TTC549 (cell line): ENCODE data around the gene XAGE1A.
"Not testable (repeated sequence)": the region's sequence is repeated elsewhere in the genome, so short reads cannot be mapped to it uniquely, and the experiment has no call there.

ENCODE experiments used
- FAIRE-seq: peaks from 2 replicates; lab custom pipeline; 2012; peaks lifted over from hg19 to GRCh38; lab: Jason Lieb, UNC

Gene XAGE1A, protein sequence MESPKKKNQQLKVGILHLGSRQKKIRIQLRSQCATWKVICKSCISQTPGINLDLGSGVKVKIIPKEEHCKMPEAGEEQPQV

DNA sequence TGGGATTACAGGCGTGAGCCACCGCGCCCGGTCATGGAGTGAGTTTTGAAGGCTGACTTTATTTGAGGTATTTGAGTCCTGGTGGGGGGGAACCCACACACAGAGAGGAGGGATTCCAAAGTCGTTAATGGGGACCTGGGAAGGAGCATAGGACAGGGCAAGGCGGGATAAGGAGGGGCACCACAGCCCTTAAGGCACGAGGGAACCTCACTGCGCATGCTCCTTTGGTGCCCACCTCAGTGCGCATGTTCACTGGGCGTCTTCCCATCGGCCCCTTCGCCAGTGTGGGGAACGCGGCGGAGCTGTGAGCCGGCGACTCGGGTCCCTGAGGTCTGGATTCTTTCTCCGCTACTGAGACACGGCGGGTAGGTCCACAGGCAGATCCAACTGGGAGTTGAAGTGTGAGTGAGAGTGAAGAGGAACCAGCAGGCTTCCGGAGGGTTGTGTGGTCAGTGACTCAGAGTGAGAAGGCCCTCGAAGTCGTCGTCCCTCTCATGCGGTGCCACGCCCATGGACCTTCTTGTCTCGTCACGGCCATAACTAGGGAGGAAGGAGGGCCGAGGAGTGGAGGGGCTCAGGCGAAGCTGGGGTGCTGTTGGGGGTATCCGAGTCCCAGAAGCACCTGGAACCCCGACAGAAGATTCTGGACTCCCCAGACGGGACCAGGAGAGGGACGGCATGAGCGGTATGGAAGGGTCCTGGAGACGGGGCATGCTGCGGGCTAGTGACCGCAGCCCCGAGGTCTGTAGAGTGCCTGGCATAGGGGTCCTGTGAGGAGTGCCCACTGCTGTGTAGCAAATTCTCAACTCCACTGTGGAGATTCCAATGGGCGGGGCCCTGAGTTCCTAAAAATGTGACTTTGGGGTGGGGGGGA, at the start of gene XAGE1A:
Gene XAGE1A, plus strand, starts transcription at position 264 of the 874 bp plus-strand sequence. CDS start 1,554 bp downstream, outside the sequence.
- FAIRE-seq = not testable (repeated sequence)

DNA sequence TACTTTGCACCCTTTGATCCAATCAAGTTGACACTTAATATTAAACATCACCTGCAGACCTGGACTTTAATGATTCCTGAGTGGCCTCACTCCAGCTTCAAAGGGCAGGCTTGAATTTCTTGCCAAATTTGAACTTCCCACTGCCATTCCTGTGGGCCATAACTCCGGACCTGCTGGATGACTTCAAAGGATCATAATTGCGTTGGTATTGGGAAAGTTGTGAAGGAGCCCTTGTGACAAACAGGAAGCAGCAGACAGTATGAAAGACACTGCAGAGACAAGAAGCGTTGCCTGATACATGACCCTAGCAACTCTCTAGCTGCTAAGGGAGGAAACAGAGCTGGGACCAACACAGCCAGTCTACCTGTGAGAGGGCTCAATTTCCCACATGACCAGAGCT, 43.6 kb upstream of the XAGE1A start:
- FAIRE-seq = not testable (repeated sequence)

DNA sequence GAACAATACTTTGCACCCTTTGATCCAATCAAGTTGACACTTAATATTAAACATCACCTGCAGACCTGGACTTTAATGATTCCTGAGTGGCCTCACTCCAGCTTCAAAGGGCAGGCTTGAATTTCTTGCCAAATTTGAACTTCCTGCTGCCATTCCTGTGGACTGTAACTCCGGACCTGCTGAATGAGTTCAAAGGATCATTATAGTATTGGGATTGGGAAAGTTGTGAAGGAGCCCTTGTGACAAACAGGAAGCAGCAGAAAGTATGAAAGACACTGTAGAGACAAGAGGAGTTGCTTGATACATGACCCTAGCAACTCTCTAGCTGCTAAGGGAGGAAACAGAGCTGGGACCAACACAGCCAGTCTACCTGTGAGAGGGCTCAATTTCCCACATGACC, 24.3 kb upstream of the XAGE1A start:
- FAIRE-seq = not testable (repeated sequence)

DNA sequence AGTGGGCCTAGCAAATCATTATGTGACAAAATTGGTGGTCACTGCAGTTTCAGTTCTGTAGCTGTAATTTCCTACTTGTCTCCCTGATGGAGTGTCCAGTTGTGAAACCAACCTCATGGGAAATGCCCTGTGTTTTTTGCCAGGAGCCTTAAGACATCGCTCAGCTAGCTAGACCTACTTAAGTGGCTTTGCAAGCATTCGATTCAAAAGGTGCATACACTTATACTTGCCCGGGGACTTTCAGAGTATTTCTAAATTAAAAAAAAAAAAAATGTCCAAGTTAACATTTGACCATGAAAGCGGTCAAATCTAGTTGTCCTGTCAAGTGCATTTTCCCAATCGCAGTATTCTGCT, 788 bp downstream of the XAGE1A start:
- FAIRE-seq = not testable (repeated sequence)

DNA sequence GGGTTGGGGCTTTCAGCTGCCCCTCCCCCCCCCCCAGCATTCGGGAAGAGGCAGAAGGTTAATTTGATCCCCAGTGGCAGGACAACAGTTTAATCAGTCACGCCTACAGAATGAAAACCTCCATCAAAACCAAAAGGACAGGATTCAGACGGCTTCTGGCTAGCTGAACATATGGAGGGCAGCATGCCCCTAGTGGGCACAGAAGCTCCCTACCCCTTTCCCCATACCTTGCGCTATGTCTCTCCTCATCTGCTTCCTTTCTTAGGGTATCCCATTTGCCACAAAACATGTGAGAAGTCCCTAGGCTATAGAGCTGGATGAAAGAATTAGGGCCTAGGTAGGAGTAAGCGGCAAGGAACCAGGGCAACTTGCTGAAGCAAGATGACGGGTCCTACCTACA, 5.8 kb downstream of the XAGE1A start:
- FAIRE-seq = not testable (repeated sequence)

DNA sequence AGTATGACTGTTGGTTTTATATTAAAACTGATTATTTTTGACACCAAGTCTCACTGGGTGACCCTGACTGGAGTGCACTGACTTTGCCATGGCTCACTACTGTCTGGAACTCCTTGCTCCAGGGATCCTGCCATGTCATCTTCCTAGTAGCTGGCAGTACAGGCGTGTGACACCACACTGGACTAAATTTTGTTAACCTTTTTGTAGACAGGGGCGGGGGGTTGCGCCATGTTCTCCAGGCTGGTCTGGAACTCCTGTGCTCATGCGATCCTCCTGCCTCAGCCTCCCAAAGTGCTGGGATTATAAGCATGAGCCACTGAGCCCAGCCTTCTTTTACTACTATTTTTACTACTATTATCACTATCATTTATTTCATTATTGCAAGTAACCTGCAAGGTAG, 8.9 kb downstream of the XAGE1A start:
- FAIRE-seq = no peak

DNA sequence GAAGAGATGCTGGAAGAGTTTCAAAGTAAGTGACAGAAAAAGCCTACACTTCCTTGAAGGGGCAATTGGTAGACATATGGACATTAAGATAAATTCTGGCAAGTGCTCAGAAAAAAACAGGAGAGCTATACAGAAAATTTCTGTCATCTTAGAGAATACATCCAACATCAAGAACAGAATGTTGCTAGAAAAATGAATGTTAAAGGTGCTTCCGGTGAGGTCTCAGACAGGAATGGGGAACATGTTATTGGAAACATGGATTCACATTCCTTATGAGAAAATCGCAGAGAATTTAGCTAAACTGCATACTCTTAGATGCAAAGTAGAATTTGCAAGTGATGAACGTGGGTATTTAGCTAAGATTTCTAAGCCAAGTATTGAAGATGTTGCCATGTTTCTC, 11.7 kb downstream of the XAGE1A start:
- no peak for FAIRE-seq

DNA sequence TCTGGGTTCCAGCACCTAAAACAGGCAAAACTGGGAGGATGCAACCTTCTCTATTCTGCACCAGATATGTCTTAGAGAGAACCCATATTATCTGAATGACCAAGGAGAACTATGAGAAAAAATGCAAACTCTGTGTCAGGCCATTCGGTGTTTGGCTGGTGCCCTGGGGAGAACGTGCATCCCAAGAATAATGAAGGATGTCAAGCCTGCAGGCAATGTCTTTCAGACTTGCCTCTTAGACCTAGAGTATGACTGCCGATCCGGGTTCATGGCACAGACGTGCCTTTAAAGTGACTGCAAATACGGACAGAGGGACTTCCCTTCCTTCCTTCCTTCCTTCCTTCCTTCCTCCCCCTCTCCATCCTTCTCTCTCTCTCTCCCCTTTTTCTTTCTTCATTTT, 14.3 kb downstream of the XAGE1A start:
- no peak for FAIRE-seq

DNA sequence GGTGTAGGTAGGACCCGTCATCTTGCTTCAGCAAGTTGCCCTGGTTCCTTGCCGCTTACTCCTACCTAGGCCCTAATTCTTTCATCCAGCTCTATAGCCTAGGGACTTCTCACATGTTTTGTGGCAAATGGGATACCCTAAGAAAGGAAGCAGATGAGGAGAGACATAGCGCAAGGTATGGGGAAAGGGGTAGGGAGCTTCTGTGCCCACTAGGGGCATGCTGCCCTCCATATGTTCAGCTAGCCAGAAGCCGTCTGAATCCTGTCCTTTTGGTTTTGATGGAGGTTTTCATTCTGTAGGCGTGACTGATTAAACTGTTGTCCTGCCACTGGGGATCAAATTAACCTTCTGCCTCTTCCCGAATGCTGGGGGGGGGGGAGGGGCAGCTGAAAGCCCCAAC, 15.5 kb downstream of the XAGE1A start:
- not testable (repeated sequence) for FAIRE-seq

DNA sequence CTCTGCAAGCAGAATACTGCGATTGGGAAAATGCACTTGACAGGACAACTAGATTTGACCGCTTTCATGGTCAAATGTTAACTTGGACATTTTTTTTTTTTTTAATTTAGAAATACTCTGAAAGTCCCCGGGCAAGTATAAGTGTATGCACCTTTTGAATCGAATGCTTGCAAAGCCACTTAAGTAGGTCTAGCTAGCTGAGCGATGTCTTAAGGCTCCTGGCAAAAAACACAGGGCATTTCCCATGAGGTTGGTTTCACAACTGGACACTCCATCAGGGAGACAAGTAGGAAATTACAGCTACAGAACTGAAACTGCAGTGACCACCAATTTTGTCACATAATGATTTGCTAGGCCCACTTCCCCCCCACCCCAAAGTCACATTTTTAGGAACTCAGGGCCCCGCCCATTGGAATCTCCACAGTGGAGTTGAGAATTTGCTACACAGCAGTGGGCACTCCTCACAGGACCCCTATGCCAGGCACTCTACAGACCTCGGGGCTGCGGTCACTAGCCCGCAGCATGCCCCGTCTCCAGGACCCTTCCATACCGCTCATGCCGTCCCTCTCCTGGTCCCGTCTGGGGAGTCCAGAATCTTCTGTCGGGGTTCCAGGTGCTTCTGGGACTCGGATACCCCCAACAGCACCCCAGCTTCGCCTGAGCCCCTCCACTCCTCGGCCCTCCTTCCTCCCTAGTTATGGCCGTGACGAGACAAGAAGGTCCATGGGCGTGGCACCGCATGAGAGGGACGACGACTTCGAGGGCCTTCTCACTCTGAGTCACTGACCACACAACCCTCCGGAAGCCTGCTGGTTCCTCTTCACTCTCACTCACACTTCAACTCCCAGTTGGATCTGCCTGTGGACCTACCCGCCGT, 20.7 kb downstream of the XAGE1A start:
- FAIRE-seq = not testable (repeated sequence)

DNA sequence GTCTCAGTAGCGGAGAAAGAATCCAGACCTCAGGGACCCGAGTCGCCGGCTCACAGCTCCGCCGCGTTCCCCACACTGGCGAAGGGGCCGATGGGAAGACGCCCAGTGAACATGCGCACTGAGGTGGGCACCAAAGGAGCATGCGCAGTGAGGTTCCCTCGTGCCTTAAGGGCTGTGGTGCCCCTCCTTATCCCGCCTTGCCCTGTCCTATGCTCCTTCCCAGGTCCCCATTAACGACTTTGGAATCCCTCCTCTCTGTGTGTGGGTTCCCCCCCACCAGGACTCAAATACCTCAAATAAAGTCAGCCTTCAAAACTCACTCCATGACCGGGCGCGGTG, 21.3 kb downstream of the XAGE1A start, which contains the start of gene XAGE1B:
Gene XAGE1B, minus strand, starts transcription at position 77 of the 339 bp plus-strand sequence. CDS start 1,536 bp downstream, outside the sequence.
- not testable (repeated sequence) for FAIRE-seq

DNA sequence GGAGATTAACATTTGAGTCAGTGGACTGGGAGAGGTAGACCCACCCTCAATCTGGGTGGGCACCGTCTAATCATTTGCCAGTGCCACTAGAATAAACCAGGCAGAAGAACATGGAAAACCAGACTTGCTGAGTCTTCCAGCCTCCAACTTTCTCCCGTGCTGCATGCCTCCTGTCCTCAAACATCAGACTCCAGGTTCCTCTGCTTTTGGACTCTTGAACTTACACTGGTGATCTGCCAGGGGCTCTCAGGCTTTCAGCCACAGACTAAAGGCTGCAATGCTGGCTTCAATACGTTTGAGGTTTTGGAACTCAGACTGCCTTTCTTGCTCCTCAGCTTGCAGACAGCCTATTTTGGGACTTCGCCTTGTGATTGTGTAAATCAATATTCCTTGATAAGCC, 45.4 kb downstream of the XAGE1A start:
- not testable (repeated sequence) for FAIRE-seq

DNA sequence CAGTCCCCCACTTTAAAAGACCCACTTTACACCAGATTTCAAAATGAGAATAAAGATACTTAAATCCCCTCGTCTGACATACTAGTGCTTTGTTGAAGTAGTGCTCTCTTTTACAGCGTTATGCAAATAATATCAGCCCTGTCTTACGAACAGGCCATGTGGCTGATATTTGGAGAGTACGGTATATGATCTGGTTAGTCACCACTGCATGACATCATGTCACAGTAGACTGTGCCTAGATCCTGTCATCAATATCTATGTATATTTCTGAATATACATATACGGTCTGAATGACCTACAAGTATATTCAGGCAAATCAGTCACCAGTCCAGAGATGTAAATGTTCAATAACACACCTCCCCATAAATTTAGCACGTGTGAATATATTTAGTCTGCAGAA, 46.7 kb downstream of the XAGE1A start:
- FAIRE-seq = no peak

DNA sequence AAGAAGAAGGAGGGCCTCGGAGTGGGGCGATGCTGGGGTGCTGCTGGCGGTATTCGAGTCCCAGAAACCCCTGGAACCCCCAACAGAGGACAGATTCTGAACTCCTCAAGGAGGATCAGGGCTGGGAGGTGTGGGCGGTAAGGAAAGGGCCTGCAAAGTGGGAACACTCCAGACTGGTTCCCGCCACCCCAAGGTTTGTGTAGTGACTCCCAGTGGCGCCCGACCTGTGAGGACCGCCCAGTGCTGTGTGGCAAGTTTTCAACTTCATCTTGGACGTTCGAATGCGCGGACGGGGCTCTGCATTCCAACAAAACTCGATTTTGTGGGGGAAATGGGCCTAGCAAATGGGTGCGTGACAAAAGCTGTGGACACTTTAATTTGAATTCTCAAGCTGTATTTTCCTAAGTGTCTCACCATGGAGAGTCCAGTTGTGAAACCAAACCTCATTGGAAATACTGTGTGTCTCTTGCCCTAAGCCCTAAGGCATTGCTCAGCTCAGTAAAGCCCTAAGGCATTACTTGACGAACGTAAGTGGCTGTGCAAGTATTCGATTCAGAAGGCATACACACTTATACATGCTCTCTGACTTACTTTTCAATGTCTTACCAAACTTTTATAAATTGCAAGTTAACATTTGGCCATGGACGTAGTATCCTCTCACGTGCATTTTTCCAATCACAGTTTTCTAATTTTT, 48.7 kb downstream of the XAGE1A start:
- FAIRE-seq = no peak

DNA sequence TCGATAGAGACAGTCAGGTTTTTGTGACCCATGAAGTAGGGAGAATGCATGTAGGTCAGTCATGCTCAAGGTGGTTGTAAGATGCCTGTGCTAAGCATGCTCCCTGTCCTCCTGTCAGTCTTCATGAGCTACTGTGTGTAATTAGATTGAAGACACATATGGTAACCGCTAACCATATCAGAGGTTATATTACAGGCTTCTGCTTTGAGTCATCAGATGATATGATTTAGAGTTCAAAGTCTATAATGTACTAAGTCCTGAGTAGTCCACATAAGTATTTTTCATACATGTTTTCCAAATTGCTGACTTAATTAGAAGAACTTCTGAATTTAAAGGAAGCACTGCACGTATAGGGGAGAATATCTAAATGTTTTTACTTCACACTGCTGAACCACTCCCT, 53.2 kb downstream of the XAGE1A start:
- FAIRE-seq = not testable (repeated sequence)
